Ecto neural progenitor cell (in vitro differentiated cells): Measurements from ENCODE around the gene CSTA.
"Not testable (repeated sequence)": the region's sequence is repeated elsewhere in the genome, so short reads cannot be mapped to it uniquely, and the experiment has no call there.

Experiments used
- DNase-seq: peaks from one replicate; pipeline ENCODE4 v3.0.0-alpha.2; 2018; ENCODE audit warnings: low spot score

The CSTA gene

DNA sequence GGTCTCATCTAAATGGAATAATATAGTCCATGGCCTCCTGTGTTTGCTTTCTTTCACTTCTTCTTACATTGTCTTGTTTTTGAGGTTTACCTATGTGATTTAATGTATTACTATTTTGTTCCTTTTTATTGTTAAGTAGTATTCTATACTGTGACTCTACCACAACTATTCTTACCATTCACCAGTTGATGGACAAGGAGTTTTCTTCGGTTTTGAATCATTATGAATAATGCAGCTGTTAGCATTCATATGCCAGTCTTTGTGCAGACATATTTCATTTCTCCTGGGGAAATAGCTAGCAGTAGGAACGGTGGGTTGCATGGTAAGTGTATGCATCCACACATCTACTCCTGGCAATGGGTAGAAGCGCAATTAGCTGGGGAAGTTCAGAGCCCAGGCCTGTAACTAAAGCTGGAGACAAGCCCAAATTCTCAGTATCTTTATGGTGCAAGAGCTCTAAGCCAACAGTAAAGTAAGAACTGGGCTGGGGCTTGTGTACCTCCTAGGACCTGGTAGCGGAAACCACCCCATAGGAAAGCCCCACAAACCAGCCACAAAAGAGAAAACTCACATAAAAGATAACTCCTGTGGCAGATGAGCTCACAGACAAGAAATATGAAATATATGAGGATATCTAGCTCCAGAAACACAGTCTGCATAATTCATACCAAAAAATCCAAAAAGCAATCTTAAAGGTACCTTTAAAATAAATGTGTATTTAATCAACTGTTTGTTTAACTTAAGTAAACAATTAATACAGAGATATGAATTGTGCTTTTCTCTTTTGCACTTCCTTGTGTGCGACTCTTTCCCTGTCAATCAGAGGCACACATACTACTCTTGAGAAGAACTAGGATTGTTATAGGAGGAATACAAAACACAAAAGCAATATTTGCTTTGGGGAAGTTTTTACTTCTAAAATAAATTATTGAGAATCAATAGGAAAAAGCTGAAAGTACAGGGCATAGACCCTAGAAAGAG lies 2.7 kb upstream of the CSTA start:
- DNase-seq: no peak

DNA sequence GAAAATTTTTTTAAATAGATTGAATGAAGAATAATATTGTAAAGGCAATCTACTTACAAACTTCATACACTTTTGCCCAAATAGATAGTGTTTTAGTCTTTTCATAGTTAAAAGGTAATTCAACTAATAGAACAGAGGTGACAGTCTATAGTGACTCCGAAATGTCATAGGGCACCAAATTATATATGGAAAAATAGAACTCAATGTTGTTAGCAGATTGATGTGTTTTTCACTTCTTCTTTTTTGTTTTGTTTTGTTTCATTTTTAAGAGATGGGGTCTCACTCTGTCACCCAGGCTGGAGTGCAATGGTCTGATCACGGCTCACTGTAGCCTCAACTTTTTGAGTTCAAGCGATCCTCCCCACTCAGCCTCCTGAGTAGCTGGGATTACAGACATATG lies 721 bp downstream of the CSTA start:
- no peak for DNase-seq

DNA sequence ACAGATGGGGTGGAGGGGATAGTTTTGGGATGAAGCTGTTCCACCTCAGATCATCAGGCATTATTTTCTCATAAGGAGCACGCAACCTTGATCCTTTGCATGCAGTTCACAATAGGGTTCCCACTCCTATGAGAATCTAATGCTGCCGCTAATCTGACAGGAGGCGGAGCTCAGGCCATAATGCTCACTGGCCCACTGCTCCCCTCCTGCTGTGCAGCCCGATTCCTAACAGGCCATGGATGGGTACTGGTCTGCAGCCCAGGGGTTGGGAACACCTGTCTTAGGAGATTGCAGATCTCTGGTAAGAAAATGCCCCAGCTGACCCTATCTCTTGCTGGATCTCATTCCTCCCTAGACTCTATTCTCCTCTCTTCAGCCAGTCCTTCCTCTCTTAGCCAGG lies 6.8 kb downstream of the CSTA start:
- no peak for DNase-seq

DNA sequence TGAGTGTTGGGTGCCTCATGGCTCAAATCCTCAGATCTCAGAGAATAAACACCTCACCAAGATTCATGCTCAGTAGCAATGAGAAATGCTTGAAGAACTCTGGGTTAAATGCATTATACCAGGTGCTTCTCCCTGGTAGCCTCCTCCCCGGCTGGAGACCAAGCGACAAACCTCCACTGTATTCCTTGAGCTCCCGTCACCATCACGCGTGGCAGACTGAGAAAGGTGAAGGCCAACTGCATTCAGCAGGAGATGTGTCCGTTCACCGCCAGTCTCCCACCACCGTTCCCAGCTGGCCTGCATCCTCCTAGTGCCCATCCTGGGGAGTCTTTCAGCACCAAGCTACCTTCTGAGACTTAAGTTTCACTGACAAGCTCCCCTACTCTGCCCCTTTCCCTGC lies 7.5 kb downstream of the CSTA start:
- no peak for DNase-seq

DNA sequence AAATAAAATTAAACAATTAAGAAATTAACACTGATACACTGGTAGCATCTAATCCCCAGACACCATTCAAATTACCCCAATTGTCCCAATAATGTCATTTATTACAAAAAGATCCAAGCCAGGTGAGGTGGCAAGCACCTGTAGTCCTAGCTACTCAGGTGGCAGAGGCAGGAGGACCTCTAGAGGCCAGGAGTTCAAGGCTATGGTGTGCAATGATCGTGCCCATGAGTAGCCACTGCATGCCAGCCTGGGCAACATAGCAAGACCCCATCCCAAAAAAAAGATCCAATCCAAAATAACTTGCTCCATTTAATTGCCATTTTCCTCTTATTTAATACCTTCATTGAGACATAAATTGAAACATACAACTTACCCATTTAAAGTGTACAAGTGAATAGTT lies 17.8 kb downstream of the CSTA start:
- no peak for DNase-seq

DNA sequence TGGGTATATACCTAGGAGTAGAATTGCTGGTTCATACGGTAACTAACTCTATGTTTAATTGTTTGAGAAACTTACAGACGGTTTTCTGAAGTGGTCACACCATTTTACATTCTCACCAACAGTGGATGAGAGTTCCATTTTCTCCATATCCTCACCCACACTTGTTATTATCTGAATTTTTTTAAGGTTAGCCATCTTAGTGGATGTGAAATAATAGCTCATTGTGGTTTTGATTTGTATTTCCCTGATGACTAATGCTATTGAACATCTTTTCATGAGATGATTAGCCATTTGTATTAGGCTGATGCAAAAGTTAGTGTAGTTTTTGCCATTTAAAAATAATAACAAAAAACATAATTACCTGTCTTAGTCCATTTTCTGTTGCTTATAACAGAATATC lies 18.6 kb downstream of the CSTA start:
- no peak for DNase-seq

DNA sequence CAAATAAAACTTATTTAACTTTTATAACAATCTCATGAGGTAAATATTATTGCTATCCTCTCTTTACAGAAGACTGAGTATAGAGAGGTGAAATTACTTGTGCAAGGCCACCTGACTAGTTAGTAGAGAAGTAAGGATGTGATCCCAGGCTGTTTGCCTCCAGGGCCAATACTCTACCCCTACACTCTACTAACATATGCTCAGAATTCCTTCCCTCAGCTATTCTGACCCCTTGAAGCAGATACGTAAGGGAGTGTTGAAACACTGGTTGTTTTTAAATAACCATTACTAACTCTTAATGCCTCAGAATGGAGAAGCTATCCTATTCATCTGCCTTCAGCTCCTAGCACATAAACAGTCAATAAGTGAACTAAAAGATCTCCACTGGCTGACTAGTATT lies 24.1 kb downstream of the CSTA start:
- DNase-seq: no peak

DNA sequence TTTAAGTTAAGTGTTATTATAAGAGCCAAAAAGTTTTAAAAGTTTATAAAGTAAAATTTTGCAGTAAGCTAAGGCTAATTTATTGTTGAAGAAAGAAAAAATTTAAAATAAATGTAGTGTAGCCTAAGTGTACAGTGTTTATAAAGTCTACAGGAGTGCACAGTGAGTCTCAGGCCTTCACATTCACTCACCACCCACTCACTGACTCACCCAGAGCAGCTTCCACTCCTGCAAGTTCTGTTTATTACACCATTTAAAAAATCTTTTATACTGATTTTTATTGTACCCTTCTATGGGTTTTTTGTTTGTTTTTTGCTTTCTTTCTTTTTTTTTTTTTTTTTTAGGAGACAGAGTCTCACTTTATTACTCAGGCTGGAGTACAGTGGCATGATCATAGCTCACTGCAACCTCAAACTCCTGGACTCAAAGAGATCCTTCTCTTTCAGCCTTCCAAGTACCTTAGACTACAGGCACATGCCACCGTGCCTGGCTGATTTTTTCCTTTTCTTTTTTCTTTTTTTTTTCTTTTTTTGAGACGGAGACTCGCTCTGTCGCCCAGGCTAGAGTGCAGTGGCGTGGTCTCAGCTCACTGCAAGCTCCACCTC lies 25.9 kb downstream of the CSTA start:
- DNase-seq: no peak

DNA sequence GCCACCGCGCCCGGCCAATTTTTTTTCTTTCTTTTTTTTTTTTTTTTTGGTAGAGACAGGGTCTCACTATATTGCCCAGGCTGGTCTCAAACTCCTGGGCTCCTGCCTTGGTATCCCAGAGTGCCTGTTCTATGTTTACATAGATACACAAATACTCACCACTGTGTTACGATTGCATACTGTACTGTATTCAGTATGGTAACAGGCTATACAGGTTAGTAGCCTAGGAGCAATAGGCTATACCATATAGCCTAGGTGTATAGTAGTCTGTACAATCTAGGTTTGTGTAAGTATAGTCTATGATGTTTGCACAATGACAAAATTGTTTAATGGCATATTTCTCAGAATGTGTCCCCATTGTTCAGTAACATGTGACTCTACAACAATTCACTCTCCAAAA lies 26.6 kb downstream of the CSTA start:
- DNase-seq: no peak

DNA sequence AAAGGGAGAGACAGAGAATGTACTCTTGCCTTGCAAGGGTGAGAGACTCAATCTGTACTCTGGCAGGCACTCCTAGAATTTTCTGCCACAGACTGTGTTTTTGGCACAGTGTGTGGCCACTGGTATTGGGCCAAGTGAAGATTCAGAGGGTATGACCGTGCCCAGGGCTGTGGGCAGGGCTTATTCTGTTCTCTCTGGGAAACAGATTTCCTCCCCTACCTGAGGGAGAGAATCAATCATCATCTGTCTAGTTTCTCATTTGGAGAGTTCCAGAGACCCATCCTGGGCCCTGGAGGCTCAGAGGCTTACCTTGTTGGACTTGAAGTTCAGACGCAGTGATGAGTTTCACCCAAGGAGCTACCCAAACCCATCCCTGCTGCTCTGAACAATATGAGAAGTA lies 28.2 kb downstream of the CSTA start:
- DNase-seq: no peak

DNA sequence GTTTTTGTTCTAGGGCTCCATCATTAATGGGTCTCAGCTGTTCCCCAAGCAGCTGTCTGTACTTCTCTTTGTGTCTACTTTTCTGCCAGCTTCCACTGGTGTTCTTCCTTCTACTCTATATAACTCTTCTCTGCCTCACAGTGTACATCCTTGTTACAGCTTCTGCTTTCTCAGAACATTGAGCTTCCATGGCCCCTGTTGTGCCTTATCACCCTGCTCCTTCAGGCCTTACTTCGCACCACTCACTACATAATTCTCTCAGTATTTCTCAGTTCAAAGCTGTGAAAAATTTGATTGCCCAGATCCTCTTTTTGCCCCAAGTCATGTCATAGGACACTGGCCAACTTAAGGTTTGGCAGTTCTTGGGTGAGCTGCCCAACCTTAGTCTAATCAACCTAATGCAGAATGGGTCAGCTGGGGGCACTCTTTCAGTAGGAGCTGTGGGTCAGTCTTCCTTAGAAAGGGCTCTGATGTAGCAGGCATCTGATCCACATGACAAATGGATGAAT lies 28.9 kb downstream of the CSTA start:
- no peak for DNase-seq

DNA sequence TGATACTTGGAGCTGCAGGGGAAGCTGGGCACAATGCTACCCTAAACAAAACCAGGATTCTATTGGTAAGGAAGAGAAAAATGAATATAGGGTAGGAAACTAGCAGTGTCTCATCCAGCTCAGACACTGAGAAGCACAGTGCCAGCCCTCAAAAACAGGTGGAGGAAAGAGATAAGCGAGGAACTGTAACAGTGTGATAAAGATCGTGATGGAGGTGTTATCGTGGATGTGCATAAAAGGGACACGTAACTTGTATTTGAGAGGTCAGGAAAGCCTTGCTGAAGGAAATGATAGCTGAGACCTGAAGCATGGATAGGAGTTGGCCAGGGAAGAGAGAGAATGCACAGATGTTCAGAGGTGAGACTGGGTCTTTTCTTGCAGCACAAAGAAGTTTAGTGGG lies 30.6 kb downstream of the CSTA start:
- DNase-seq: no peak

DNA sequence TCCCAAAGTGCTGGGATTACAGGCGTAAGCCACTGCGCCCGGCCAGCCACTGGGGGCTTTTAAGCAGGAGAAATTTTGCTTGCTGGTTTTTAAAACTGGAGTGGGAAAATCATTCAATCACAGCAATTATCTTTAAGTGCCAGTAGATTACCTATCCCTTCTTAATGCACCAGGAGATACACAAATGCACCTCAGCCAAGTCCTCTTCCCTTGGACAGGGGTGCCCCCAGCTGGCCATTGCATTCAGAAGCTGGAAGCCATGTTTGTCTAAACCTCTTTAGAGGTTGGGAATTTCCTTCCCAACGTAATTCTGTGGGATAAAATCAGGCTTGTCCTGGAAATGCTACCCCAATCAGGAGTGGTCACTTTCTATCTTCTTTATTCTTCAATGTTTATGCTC lies 31.4 kb downstream of the CSTA start:
- peak; percentile 48 for DNase-seq

DNA sequence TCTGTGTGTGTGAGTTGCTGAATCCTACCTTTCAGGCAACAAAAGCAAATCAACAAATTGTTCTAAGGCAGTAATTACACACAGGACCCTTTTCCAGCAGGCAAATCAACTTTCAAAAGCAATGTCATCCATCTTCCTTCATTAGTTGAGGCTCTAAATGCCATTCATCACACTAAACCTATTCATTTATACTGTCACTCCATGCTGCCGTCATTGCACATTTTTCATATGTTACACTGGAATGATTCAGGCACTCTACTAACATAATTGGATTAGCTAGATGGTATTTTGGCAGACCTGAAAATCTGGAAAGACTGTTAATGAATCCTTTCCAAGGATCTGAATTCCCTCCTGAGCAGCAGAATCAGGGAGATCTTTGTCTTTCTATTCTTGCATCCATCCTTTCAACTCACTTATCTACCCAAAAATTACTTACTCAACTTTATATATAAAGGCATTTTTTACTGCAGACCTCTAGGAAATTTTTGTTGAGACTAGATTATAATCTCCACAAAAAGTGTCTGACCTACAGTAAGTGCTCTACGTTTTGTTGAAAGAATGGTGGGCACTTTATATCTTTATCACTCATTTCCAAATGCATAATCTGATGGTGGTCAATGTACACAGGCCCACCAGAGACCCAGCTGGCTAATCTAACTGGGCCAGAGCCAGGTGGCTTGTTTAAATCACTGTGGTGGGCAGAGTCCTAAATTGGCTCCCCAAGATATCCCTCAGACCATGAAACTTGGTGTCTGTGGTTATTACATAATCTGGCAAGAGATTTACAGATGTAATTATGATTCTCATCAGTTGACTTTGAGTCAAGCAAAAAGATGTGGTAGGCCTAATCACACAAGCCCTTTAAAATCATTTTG lies 33.0 kb downstream of the CSTA start:
- DNase-seq: no peak

DNA sequence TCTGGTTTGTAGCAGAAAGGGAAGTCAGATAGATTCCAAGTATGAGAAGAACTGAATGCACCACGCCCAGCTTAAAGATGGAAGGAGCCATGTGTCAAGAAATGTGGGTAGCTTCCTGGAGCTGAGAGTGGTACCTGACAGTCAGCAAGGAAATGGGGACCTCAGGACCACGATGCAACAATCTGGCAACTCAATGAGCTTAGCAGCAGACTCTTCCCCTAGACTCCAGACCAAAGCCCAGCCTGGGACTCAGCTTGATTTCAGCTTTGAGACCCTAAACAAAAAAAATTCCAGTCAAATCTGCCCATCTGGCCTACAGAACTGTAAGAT lies 33.6 kb downstream of the CSTA start:
- no peak for DNase-seq

DNA sequence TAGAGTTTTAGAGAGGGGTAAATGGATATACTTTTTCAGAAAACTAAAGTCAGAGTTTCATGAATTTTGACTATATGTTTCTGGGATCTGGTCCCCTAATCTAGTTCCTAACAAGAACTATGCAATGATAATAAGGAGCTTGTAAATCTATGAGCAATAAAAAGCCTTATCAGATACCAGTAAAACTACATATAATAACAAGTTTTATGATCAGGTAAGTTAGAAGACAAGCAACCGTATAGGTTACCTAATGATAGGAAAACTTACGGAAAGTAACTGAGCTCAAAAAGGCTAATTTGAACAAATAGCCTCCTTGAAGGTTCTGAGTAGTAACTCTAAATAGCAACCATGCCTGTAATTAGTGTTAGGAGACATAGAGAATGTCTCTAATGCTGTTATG lies 37.0 kb downstream of the CSTA start:
- DNase-seq: no peak

DNA sequence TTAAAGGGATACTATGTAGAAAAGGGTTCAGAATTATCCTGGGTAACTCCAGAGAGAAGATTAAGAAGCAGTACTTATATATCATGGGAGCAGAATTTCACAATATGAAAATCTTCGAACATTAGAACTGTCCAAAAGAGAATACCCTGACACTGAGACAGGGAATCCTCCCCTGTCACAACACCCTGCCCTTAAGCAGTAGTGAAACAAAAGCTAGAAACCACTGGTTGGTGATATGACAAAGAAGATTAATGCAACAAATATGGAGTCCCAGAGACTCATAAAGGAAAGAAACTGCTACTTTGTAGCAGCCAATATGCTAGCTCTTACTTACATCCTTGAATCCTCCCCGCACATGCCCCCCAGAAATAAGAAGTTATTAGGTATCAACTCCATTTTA lies 39.4 kb downstream of the CSTA start:
- DNase-seq: no peak

DNA sequence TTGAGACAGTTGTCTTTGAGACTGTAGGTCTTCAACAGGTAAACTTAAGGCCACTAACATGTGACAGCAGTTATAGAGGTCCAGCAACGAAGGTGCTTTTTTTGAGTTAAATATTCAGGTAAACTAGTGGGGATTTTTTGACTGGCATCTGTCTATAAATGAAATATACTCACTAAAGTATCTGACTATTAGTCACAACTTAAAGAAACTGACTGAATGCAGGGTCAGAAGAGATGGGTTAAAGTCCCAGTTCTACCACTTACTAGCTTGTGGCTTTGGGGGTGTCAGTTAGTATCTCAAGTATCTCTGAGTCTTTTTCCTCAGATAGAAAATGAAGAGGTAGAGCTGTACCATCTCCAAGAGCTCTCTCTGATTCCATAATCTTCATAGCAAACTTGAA lies 40.0 kb downstream of the CSTA start:
- DNase-seq: no peak

DNA sequence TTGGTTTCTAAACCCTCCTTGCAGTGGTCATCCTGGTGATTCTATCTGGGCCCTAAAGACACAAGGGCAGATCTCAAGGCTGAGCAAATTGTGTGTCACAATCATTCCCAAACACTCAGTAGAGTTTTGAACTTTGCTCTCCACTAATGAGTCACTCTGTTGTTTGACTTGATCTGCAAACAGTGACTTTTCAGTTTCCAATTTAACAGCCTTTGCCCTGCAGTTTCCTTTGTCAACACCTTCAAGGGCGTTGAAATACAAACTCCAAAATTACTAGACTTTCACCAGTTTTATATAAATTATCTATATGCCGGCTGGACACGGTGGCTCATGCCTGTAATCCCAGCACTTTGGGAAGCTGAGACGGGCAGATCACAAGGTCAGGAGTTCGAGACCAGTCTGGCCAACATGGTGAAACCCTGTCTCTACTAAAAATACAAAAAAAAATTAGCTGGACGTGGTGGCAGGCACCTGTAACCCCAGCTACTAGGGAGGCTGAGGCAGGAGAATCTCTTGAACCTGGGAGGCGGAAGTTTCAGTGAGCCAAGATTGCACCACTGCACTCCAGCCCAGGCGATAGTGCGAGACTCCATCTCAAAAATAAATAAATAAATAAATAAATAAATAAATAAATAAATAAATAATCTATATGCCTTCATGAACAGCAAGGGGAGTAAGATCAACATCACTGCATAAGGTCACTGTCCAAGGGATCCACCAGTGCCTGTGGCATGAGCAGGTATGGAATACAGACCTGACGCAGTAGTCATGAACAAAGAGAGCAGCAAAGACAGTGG lies 40.7 kb downstream of the CSTA start:
- not testable (repeated sequence) for DNase-seq

DNA sequence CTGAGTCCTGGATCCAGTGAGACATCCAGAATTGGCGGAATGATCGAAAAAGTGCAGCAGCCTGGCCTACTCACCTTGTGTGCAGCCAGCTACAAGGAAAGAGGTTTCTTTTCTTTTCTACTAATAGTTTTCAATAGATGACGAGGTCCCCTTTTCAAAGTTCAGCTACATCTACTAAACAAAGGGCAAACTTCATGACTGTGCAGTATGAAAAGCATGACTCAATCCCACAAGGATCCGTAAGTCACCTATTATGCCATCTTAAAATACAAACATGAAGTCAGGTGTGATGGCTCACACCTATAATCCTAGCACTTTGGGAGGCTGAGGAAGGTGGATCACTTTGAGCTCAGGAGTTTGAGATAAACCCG lies 41.3 kb downstream of the CSTA start:
- DNase-seq: no peak

DNA sequence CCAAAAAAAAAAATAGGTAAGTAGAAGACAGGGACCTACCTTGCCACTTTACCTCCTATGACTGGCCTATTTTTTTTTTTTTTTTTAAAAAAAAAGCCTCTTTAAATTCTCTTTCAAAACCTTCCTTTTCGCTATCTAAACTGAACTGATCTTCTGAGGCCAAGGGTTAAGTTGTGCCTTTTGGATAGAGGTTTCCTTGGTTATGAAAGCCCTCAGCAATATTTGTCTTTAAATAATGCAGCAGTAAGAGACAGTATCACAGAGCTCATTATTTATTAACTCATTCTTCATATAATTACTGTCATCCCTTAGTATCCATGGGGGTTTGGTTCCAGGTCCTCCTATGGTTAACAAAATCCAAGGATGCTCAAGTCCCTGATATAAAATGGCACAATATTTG lies 49.0 kb downstream of the CSTA start:
- DNase-seq: no peak

DNA sequence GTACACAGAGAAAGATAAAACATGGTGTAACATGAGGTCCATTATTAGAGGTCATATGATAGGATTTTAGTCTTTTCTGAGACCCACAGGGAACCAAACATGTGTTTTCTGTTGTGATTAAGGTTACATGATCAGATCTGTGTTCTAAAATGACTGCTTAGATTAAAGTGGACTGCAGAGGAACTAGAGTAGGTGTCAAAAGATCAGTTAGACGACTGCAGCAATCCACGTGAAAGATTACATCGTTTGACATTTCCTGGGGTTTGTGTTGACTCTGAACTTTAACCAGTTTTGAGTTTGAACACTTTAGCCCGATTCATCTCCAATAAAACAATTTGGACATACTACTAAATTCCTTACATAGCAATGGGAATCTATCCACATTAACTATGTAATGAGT lies 52.9 kb downstream of the CSTA start:
- no peak for DNase-seq
